Limb (tissue), 2 donors: Measurements from ENCODE around the gene SPOPL.

Experiments used
- DNase-seq, 2 donors: peaks; one replicate each; pipeline ENCODE4 v3.0.0-alpha.2; 2016; ENCODE audit errors: extremely low spot score in 2 of 2

Gene SPOPL

GRCh38 chr2:138600732-138601457, 99.3 kb downstream of the SPOPL start:
- DNase-seq = no peak

- no peak for DNase-seq
Observed at GRCh38 chr2:138601458-138602165, 100.0 kb downstream of the SPOPL start.

- peak in 1 of 2 donors; percentile 20 for DNase-seq
Observed at GRCh38 chr2:138602166-138602460, 100.5 kb downstream of the SPOPL start.

- DNase-seq = no peak
Observed at GRCh38 chr2:138607746-138608145, 106.2 kb downstream of the SPOPL start.

- no peak for DNase-seq
Observed at GRCh38 chr2:138609446-138609845, 107.9 kb downstream of the SPOPL start.

GRCh38 chr2:138610201-138610953, 108.8 kb downstream of the SPOPL start:
- no peak for DNase-seq

GRCh38 chr2:138615257-138615656, 113.7 kb downstream of the SPOPL start:
- no peak for DNase-seq

- no peak for DNase-seq
Observed at GRCh38 chr2:138617026-138617425, 115.5 kb downstream of the SPOPL start.

- no peak for DNase-seq
Observed at GRCh38 chr2:138618971-138619370, 117.4 kb downstream of the SPOPL start.

- no peak for DNase-seq
Observed at GRCh38 chr2:138620431-138620830, 118.9 kb downstream of the SPOPL start.

- no peak for DNase-seq
Observed at GRCh38 chr2:138621139-138621538, 119.6 kb downstream of the SPOPL start.

- DNase-seq = no peak
Observed at GRCh38 chr2:138622613-138623012, 121.0 kb downstream of the SPOPL start.
